ENCODE measurements around the gene LOC128125822.

The LOC128125822 gene

GRCh38 chr6:63558278-63558677, 14.0 kb upstream of the LOC128125822 start:
- DNase-seq = no peak

- no peak for DNase-seq
These were observed 11.4 kb upstream of the LOC128125822 start for GRCh38 chr6:63560801-63561287.

- no peak for DNase-seq
These were observed 11.0 kb upstream of the LOC128125822 start for GRCh38 chr6:63561288-63561687.

GRCh38 chr6:63563235-63563634, 9.0 kb upstream of the LOC128125822 start:
- DNase-seq = no peak

GRCh38 chr6:63565058-63565726, 7.1 kb upstream of the LOC128125822 start:
- no peak for DNase-seq

- DNase-seq = no peak
These were observed 6.3 kb upstream of the LOC128125822 start for GRCh38 chr6:63565727-63566596.

- no peak for DNase-seq
These were observed 4.3 kb upstream of the LOC128125822 start for GRCh38 chr6:63567966-63568365.

GRCh38 chr6:63571361-63572043, 778 bp upstream of the LOC128125822 start:
- DNase-seq = peak; percentile 51

GRCh38 chr6:63572747-63573075, 431 bp downstream of the LOC128125822 start:
- DNase-seq = no peak

- peak; percentile 75 for DNase-seq
These were observed 1.0 kb downstream of the LOC128125822 start for GRCh38 chr6:63573076-63573898.

GRCh38 chr6:63573899-63574553, 1.7 kb downstream of the LOC128125822 start:
- DNase-seq = peak; percentile 67

- DNase-seq = no peak
These were observed 2.2 kb downstream of the LOC128125822 start for GRCh38 chr6:63574554-63574900.

- no peak for DNase-seq
These were observed 4.0 kb downstream of the LOC128125822 start for GRCh38 chr6:63576147-63576772.

- DNase-seq = no peak
These were observed 4.9 kb downstream of the LOC128125822 start for GRCh38 chr6:63576985-63577712.

GRCh38 chr6:63578757-63579156, 6.5 kb downstream of the LOC128125822 start:
- no peak for DNase-seq

GRCh38 chr6:63579937-63580703, 7.8 kb downstream of the LOC128125822 start:
- DNase-seq = no peak

- no peak for DNase-seq
These were observed 8.4 kb downstream of the LOC128125822 start for GRCh38 chr6:63580704-63580961.

- no peak for DNase-seq
These were observed 9.2 kb downstream of the LOC128125822 start for GRCh38 chr6:63581355-63582013.

GRCh38 chr6:63582579-63583231, 10.4 kb downstream of the LOC128125822 start:
- DNase-seq = no peak
